H1 (cell line): Measurements from ENCODE around the gene MIS18BP1. TPM values are rescaled to one million over a fixed set of nuclear protein-coding genes. Genes with fewer than 3 reads are reported as not detected.
"Not testable (repeated sequence)": the region's sequence is repeated elsewhere in the genome, so short reads cannot be mapped to it uniquely, and the experiment has no call there.

ENCODE experiments used
- CTCF ChIA-PET: fragments of 300-600 bp; sonication (Branson Sonifier 250); formaldehyde crosslinking; loops from one replicate; lab custom pipeline; 2021; ENCODE audit not compliant: partially characterized antibody; lab: Charles Lee
- POLR2A ChIA-PET: fragments of 300-600 bp; sonication (Branson Sonifier 250); formaldehyde crosslinking; loops from one replicate; lab custom pipeline; 2021; ENCODE audit warnings: inconsistent platforms; ENCODE audit not compliant: partially characterized antibody; lab: Charles Lee
- DNase-seq, 2 experiments: peaks; one replicate each; pipeline versions ENCODE4 v3.0.0 to v3.0.0-alpha.2; 2010 to 2022; ENCODE audit warnings: low spot score in 2 of 2, low read depth in 1 of 2, mixed read lengths in 1 of 2
- FAIRE-seq: peaks from 2 replicates; lab custom pipeline; 2011; peaks lifted over from hg19 to GRCh38; lab: Jason Lieb, UNC
- H2AFZ ChIP-seq: 2 replicates; pipeline ENCODE4 v1.8.1; 2012; ENCODE audit warnings: low read length, inconsistent platforms
- H2AK5ac ChIP-seq: 2 replicates; pipeline ENCODE4 v1.6.1; 2013; ENCODE audit warnings: low read depth, low read length
- H2BK120ac ChIP-seq: replicated peaks from 2 replicates; pipeline ENCODE3; 2013; ENCODE audit warnings: low read depth, low read length, inconsistent platforms
- H2BK12ac ChIP-seq: 2 replicates; pipeline ENCODE4 v1.6.1; 2013; ENCODE audit warnings: low read depth, low read length
- H2BK15ac ChIP-seq: 2 replicates; pipeline ENCODE4 v1.6.1; 2013; ENCODE audit warnings: low read length
- H2BK20ac ChIP-seq: 2 replicates; pipeline ENCODE4 v1.6.1; 2013; ENCODE audit warnings: low read length
- H2BK5ac ChIP-seq: 2 replicates; pipeline ENCODE4 v1.6.1; 2013; ENCODE audit warnings: low read depth, low read length
- H3K14ac ChIP-seq: 2 replicates; pipeline ENCODE4 v1.6.1; 2013; ENCODE audit warnings: inconsistent platforms; ENCODE audit not compliant: insufficient read length
- H3K18ac ChIP-seq: 2 replicates; pipeline ENCODE4 v1.6.1; 2013; ENCODE audit warnings: low read length; ENCODE audit errors: extremely low read depth
- H3K23ac ChIP-seq: 2 replicates; pipeline ENCODE4 v1.6.1; 2013; ENCODE audit warnings: inconsistent platforms; ENCODE audit not compliant: insufficient read length
- H3K23me2 ChIP-seq: 2 replicates; pipeline ENCODE4 v1.6.1; 2013; ENCODE audit warnings: low read depth, low read length
- H3K27ac ChIP-seq: 2 replicates; pipeline ENCODE4 v1.6.1; 2011; ENCODE audit warnings: low read depth, low read length, inconsistent platforms
- H3K27me3 ChIP-seq, 4 experiments: replicated peaks in 1 of 4; 1 replicate in 1 of 4; 2 replicates in 3 of 4; pipeline versions ENCODE4 v1.6.1 to v1.8.1; 2011 to 2013; ENCODE audit warnings: low read length in 3 of 4, mild to moderate bottlenecking in 3 of 4, inconsistent platforms in 2 of 4, mixed read lengths in 2 of 4, moderate library complexity in 1 of 4; ENCODE audit not compliant: control insufficient read depth in 3 of 4, insufficient read depth in 3 of 4; ENCODE audit errors: extremely low read depth in 1 of 4
- H3K36me3 ChIP-seq, 4 experiments: 2 replicates each; pipeline versions ENCODE4 v1.6.1 to v1.8.1; 2011 to 2013; ENCODE audit warnings: mild to moderate bottlenecking in 4 of 4, low read length in 3 of 4, moderate library complexity in 2 of 4, control low read depth in 1 of 4, inconsistent platforms in 1 of 4; ENCODE audit not compliant: insufficient read depth in 4 of 4, control insufficient read depth in 2 of 4
- H3K4ac ChIP-seq: replicated peaks from 2 replicates; pipeline ENCODE3; 2013; ENCODE audit warnings: low read length, low read depth, mixed read lengths, inconsistent platforms; ENCODE audit not compliant: insufficient read length
- H3K4me1 ChIP-seq, 4 experiments: replicated peaks in 1 of 4; 1 replicate in 1 of 4; 2 replicates in 3 of 4; pipeline versions ENCODE4 v1.6.1 to v1.8.1; 2011 to 2013; ENCODE audit warnings: low read length in 3 of 4, inconsistent platforms in 2 of 4, mixed read lengths in 1 of 4; ENCODE audit not compliant: insufficient read depth in 4 of 4, control insufficient read depth in 3 of 4
- H3K4me2 ChIP-seq, 2 experiments: 2 replicates each; pipeline versions ENCODE4 v1.6.1 to v1.8.1; 2011 to 2013; ENCODE audit warnings: low read depth in 2 of 2, low read length in 2 of 2, control low read depth in 1 of 2, inconsistent platforms in 1 of 2, mild to moderate bottlenecking in 1 of 2; ENCODE audit not compliant: insufficient read depth in 1 of 2
- H3K4me3 ChIP-seq, 4 experiments: fragments of 200-600, 300-600 bp in 1 of 4; sonication (generic), shearing (Covaris generic), sonication (Bioruptor Twin) in 1 of 4; 2 replicates each; pipeline versions ENCODE4 v1.5.1 to v1.8.1; 2011 to 2016; ENCODE audit warnings: low read length in 4 of 4, low read depth in 3 of 4, control low read depth in 2 of 4, inconsistent platforms in 2 of 4, mild to moderate bottlenecking in 2 of 4, mixed read lengths in 1 of 4, moderate library complexity in 1 of 4; ENCODE audit not compliant: insufficient read depth in 2 of 4; ENCODE audit errors: extremely low read depth in 1 of 4
- H3K56ac ChIP-seq: replicated peaks from 2 replicates; pipeline ENCODE3; 2013; ENCODE audit warnings: low read depth, mild to moderate bottlenecking, mixed read lengths, low read length, inconsistent platforms; ENCODE audit not compliant: insufficient read length
- H3K79me1 ChIP-seq: 2 replicates; pipeline ENCODE4 v1.6.1; 2013; ENCODE audit warnings: low read depth, low read length, control low read depth
- H3K79me2 ChIP-seq, 2 experiments: 2 replicates each; pipeline versions ENCODE4 v1.6.1 to v1.8.1; 2012 to 2013; ENCODE audit warnings: low read length in 2 of 2, mild to moderate bottlenecking in 2 of 2, inconsistent platforms in 1 of 2; ENCODE audit not compliant: insufficient read depth in 2 of 2, control insufficient read depth in 1 of 2
- H3K9ac ChIP-seq, 4 experiments: replicated peaks in 1 of 4; 1 replicate in 1 of 4; 2 replicates in 3 of 4; pipeline versions ENCODE4 v1.6.1 to v1.8.1; 2011 to 2013; ENCODE audit warnings: low read depth in 3 of 4, low read length in 3 of 4, control low read depth in 2 of 4, mild to moderate bottlenecking in 2 of 4, moderate library complexity in 2 of 4, inconsistent platforms in 1 of 4; ENCODE audit errors: extremely low read depth in 1 of 4
- H3K9me3 ChIP-seq, 2 experiments: 2 replicates each; pipeline versions ENCODE4 v1.6.1 to v1.8.1; 2012 to 2013; ENCODE audit warnings: mild to moderate bottlenecking in 2 of 2, moderate library complexity in 2 of 2, control low read depth in 1 of 2, inconsistent platforms in 1 of 2, low read depth in 1 of 2, low read length in 1 of 2, mixed read lengths in 1 of 2; ENCODE audit not compliant: insufficient read depth in 2 of 2
- H4K20me1 ChIP-seq, 2 experiments: replicated peaks in 1 of 2; 2 replicates each; pipeline versions ENCODE3 to v1.8.1; 2011 to 2013; ENCODE audit warnings: inconsistent platforms in 2 of 2, low read length in 2 of 2, mild to moderate bottlenecking in 1 of 2; ENCODE audit not compliant: insufficient read depth in 2 of 2, control insufficient read depth in 1 of 2
- H4K5ac ChIP-seq: 2 replicates; pipeline ENCODE4 v1.6.1; 2013; ENCODE audit warnings: low read length, low read depth, mixed read lengths, inconsistent platforms; ENCODE audit not compliant: insufficient read length
- H4K8ac ChIP-seq: 2 replicates; pipeline ENCODE4 v1.8.0; 2013; ENCODE audit warnings: mild to moderate bottlenecking, moderate library complexity, low read length, inconsistent platforms; ENCODE audit not compliant: insufficient read depth; ENCODE audit errors: extremely low read depth
- H4K91ac ChIP-seq: replicated peaks from 2 replicates; pipeline ENCODE3; 2013; ENCODE audit warnings: low read length, mixed read lengths, inconsistent platforms; ENCODE audit not compliant: insufficient read length
- NANOG ChIP-seq: IDR thresholded peaks from 2 replicates; pipeline ENCODE4 v1.6.1; 2011; ENCODE audit warnings: low read length, low read depth, mild to moderate bottlenecking, inconsistent platforms; ENCODE audit not compliant: insufficient read depth, poor library complexity, severe bottlenecking
- whole genome bisulfite sequencing, 2 experiments: shearing (Covaris generic) in 1 of 2; methylation state at CpG; one replicate each; pipeline versions ENCODE4 v1.1.6 to v1.1.7; 2013 to 2015; ENCODE audit warnings: low lambda C conversion rate in 2 of 2, mixed read lengths in 2 of 2, inconsistent platforms in 1 of 2, low coverage in 1 of 2, missing lambda C conversion rate in 1 of 2; ENCODE audit not compliant: insufficient replicate concordance in 2 of 2, insufficient coverage in 1 of 2, insufficient read length in 1 of 2; ENCODE audit errors: extremely low coverage in 1 of 2, missing lambda C conversion rate in 1 of 2; 5-methylcytosine and 5-hydroxymethylcytosine counted together
- polyA plus RNA-seq, 7 experiments: library from polyadenylated mRNA; depleted of rRNA in 3 of 7; stranded (reverse) in 5 of 7; unstranded in 2 of 7; fragments of >200 nt in 5 of 7; fragments of 200-250 nt in 2 of 7; gene quantifications; 1 replicate in 5 of 7; 2 replicates in 1 of 7; 4 replicates in 1 of 7; pipeline versions ENCODE4 v1.2.1 to v1.2.3, GENCODE V29; 2011 to 2013; ENCODE audit warnings: missing spikeins in 2 of 7, mixed read lengths in 2 of 7
- total RNA-seq: library from RNA; stranded (reverse); fragmentation: NEBNext Ultra II Directional; extraction: Animal tissue kit (Norgen Biotek cat#: 25700); gene quantifications from 2 replicates; pipeline ENCODE4 v1.2.1, GENCODE V29; 2021

Gene MIS18BP1
- total and polyA plus RNA-seq, 2 of the 8 experiments (the other 6 are each of a cell fraction or from before 2014, with no cell fraction given): 12.8 to 80.5 TPM

DNA sequence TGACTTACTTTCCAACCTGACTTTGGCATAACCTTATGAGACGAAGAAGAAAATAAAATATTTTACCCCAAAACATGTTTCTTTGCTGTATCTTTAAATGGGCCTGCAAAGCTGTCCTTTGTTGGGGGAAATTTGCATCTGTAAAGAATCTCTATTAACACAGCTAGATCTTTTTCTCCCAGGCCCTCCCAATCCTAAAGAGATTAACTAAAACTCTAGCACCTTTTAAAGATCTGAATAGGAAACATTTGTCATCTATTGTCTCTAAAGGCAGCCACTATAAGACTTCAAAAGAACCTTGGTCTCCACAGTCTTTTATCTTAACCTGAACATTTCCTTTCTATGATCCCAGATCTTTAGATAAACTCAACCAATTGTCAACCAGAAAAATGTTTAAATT, 41.8 kb upstream of the MIS18BP1 start:
- WGBS, 2 experiments: 29% methylated on average over 1 of the region's 1 CpG; no CpG with 5 or more reads in 1 of the 2 experiments
- H2AFZ ChIP-seq, H2BK20ac ChIP-seq, DNase-seq, H3K56ac ChIP-seq, H3K79me2 ChIP-seq, H3K9ac ChIP-seq, H3K23me2 ChIP-seq, H2BK15ac ChIP-seq, H3K23ac ChIP-seq, H2BK5ac ChIP-seq, H4K20me1 ChIP-seq, H4K8ac ChIP-seq, FAIRE-seq, H3K9me3 ChIP-seq, H4K5ac ChIP-seq, H3K36me3 ChIP-seq, H3K79me1 ChIP-seq, H3K27ac ChIP-seq, H2AK5ac ChIP-seq, H3K4me1 ChIP-seq, H4K91ac ChIP-seq, H3K4ac ChIP-seq, H3K18ac ChIP-seq, H2BK120ac ChIP-seq, H3K4me3 ChIP-seq, H3K14ac ChIP-seq, H2BK12ac ChIP-seq: not testable (repeated sequence)
- peak overlapping the region in 1 of 2 experiments; percentile 31; a peak in 1 of 4 replicates for H3K4me2 ChIP-seq
- H3K27me3 ChIP-seq: peaks cover 2 to 24% (median 19%) of the 10 kb centered on the region in 4 experiments
- ChIA-PET POLR2A (interaction anchor here (0.8 kb wide), 1 partner anchor 10 kb away, joined by 3 read pairs; no protein-coding TSS in a partner anchor), CTCF (interaction anchor here (0.9 to 1.4 kb wide), 3 partner anchors 10 to 132 kb away, joined by 3 to 4 read pairs (median 4); no protein-coding TSS in a partner anchor)
- TF ChIP-seq NANOG: peak; percentile 81
